Right lobe of liver (tissue), 6 donors: Measurements from ENCODE around the gene WASHC4. TPM values are rescaled to one million over a fixed set of nuclear protein-coding genes. Genes with fewer than 3 reads are reported as not detected.
"Not testable (repeated sequence)": the region's sequence is repeated elsewhere in the genome, so short reads cannot be mapped to it uniquely, and the experiment has no call there.

ENCODE experiments used
- ATAC-seq, 4 donors: fragments of 200-7000 bp; cut with Tn5 transposase; one replicate each; pipeline ENCODE4 v1.9.1; 2020; ENCODE audit warnings: mild to moderate bottlenecking in 4 of 4, moderate library complexity in 4 of 4
- DNase-seq, 3 donors: peaks; one replicate each; pipeline ENCODE4 v3.0.0-alpha.2; 2020
- H3K27ac ChIP-seq, 3 donors: fragments of 200-600 bp; one replicate each; pipeline ENCODE4 v1.8.0; 2022
- H3K27me3 ChIP-seq, 2 donors: fragments of 200-600 bp; one replicate each; pipeline ENCODE4 v1.8.0; 2022
- H3K36me3 ChIP-seq, 4 donors: fragments of 200-600 bp; sonication (generic) in 1 of 4; one replicate each; pipeline versions ENCODE4 v1.5.1 to v1.8.0; 2017 to 2022; ENCODE audit warnings: control low read depth in 1 of 4
- H3K4me1 ChIP-seq, 4 donors: fragments of 200-600 bp; sonication (generic) in 1 of 4; one replicate each; pipeline versions ENCODE4 v1.5.1 to v1.8.0; 2017 to 2022; ENCODE audit warnings: control low read depth in 1 of 4
- H3K4me3 ChIP-seq, 3 donors: fragments of 200-600 bp; one replicate each; pipeline ENCODE4 v1.8.0; 2022
- H3K9me3 ChIP-seq, 4 donors: fragments of 200-600 bp; sonication (generic) in 1 of 4; one replicate each; pipeline versions ENCODE4 v1.5.1 to v1.8.0; 2017 to 2022; ENCODE audit warnings: control low read depth in 1 of 4
- CTCF ChIP-seq, 4 donors: fragments of 200-600 bp in 3 of 4; fragments of 450-650 bp in 1 of 4; IDR thresholded peaks; one replicate each; pipeline versions ENCODE4 v1.5.1 to v1.8.0; 2016 to 2022; ENCODE audit warnings: antibody characterized with exemption in 4 of 4, mild to moderate bottlenecking in 2 of 4
- POLR2A ChIP-seq: fragments of 450-650 bp; IDR thresholded peaks from one replicate; pipeline ENCODE4 v1.6.1; 2017; ENCODE audit warnings: antibody characterized with exemption, mild to moderate bottlenecking
- WGBS: methylation state at CpG from one replicate; pipeline ENCODE4 v1.1.6; 2018; ENCODE audit warnings: low coverage, low lambda C conversion rate; ENCODE audit not compliant: insufficient coverage; ENCODE audit errors: missing lambda C conversion rate; 5-methylcytosine and 5-hydroxymethylcytosine counted together
- intact Hi-C, 2 donors: fragments of 100-400 bp; cut with DNase I; formaldehyde crosslinking; loops; one replicate each; pipeline versions ENCODE4 v1.11.2 to v1.14.1; 2022
- total RNA-seq, 6 experiments: library from RNA; depleted of rRNA in 2 of 6; stranded (reverse); fragments of >200 nt in 2 of 6; fragmentation: NEBNext Ultra II Directional in 3 of 6; extraction: Animal tissue kit (Norgen Biotek cat#: 25700) in 3 of 6; gene quantifications; one replicate each; pipeline versions ENCODE4 v1.1.0 to v1.2.4, GENCODE V29; 2016 to 2023
- donor health status: DM: no; HTN: yes; CAD: no.
- donor health status: DM: no; HTN: no; CAD: no.
- donor health status: DM: no; HTN: no; CAD: no.
- donor health status: DM: no; HTN: yes; CAD: no.
- donor health status: DM: no; HTN: yes; CAD: no.

The WASHC4 gene
- total RNA-seq, 6 experiments from 2014 or later: 24.4 to 51.4 (median 36.2) TPM

GRCh38 chr12:105090361-105090760 lies 17.2 kb upstream of the WASHC4 start:
- Histone ChIP-seq H3K27me3 (no peaks in the 10 kb centered on the region), H3K4me3 (no peak overlapping the region), H3K27ac (no peak overlapping the region), H3K36me3 (no peaks in the 10 kb centered on the region), H3K4me1 (no peaks in the 10 kb centered on the region), H3K9me3 (peaks cover 0 to 2% (median 0%) of the 10 kb centered on the region in 4 donors)
- TF ChIP-seq POLR2A: no peak
- TF ChIP-seq CTCF (IDR thresholded peaks at IDR 0.05): no peak
- ATAC-seq: no peak
- DNase-seq: no peak
- intact Hi-C loops: no loop called here
- WGBS: 66% methylated on average over 5 of the region's 6 CpGs

GRCh38 chr12:105091476-105092206 lies 15.9 kb upstream of the WASHC4 start:
- no peak for TF ChIP-seq POLR2A
- no peak for TF ChIP-seq CTCF (IDR thresholded peaks at IDR 0.05)
- H3K36me3 ChIP-seq: no peaks in the 10 kb centered on the region
- intact Hi-C loops: no loop called here
- H3K27ac ChIP-seq: no peak overlapping the region
- H3K27me3 ChIP-seq: no peaks in the 10 kb centered on the region
- no peak overlapping the region for H3K4me3 ChIP-seq
- no peaks in the 10 kb centered on the region for H3K4me1 ChIP-seq
- DNase-seq: no peak
- 73% methylated on average over 4 of the region's 4 CpGs for WGBS
- ATAC-seq: no peak
- peaks cover 0 to 7% (median 0%) of the 10 kb centered on the region in 4 donors for H3K9me3 ChIP-seq

- H3K27me3 ChIP-seq: no peaks in the 10 kb centered on the region
- no peak overlapping the region for H3K27ac ChIP-seq
- H3K4me3 ChIP-seq: no peak overlapping the region
- peaks cover 0 to 7% (median 0%) of the 10 kb centered on the region in 4 donors for H3K9me3 ChIP-seq
- intact Hi-C loops: no loop called here
- WGBS: 47% methylated on average over 13 of the region's 13 CpGs
- no peak for DNase-seq
- no peak for TF ChIP-seq POLR2A
- TF ChIP-seq CTCF (IDR thresholded peaks at IDR 0.05): no peak
- no peaks in the 10 kb centered on the region for H3K36me3 ChIP-seq
- no peak for ATAC-seq
- no peaks in the 10 kb centered on the region for H3K4me1 ChIP-seq
Measured at GRCh38 chr12:105092336-105092735, 15.2 kb upstream of the WASHC4 start.

GRCh38 chr12:105095338-105095737 lies 12.2 kb upstream of the WASHC4 start:
- H3K4me1 ChIP-seq: not testable (repeated sequence)

GRCh38 chr12:105099356-105099755 lies 8.2 kb upstream of the WASHC4 start:
- intact Hi-C loops: no loop called here
- 90% methylated on average over 1 of the region's 1 CpG for WGBS
- H3K27ac ChIP-seq: no peak overlapping the region
- no peak overlapping the region for H3K4me3 ChIP-seq
- no peak for TF ChIP-seq POLR2A
- no peak for TF ChIP-seq CTCF (IDR thresholded peaks at IDR 0.05)
- DNase-seq (no peak), ATAC-seq (no peak)
- H3K4me1 ChIP-seq: no peaks in the 10 kb centered on the region
- H3K27me3 ChIP-seq: no peaks in the 10 kb centered on the region
- H3K36me3 ChIP-seq: no peaks in the 10 kb centered on the region
- peaks cover 0 to 7% (median 0%) of the 10 kb centered on the region in 4 donors for H3K9me3 ChIP-seq

More at GRCh38 chr12:105095338-105095737, 12.2 kb upstream of the WASHC4 start:
- 80% methylated on average over 5 of the region's 5 CpGs for WGBS
- H3K4me3 ChIP-seq, intact Hi-C loops, H3K36me3 ChIP-seq, H3K27ac ChIP-seq, ATAC-seq, H3K27me3 ChIP-seq, DNase-seq, H3K9me3 ChIP-seq: not testable (repeated sequence)
